ENCODE measurements around the gene MRTFB. TPM values are rescaled to one million over a fixed set of nuclear protein-coding genes. Genes with fewer than 3 reads are reported as not detected.

Gene MRTFB
- polyA plus RNA-seq, 3 donors, result 31.9 to 38.4 (median 35.7) TPM

GRCh38 chr16:14057878-14058382 lies 13.2 kb upstream of the MRTFB start:
- no peak for DNase-seq (ENCODE audit: extremely low read depth in 1 of 11, low read depth in 9 of 11, low spot score in 4 of 11)

- no peak for DNase-seq (ENCODE audit: extremely low read depth in 1 of 11, low read depth in 9 of 11, low spot score in 4 of 11)
Measured at GRCh38 chr16:14061732-14062259, 9.3 kb upstream of the MRTFB start.

DNA sequence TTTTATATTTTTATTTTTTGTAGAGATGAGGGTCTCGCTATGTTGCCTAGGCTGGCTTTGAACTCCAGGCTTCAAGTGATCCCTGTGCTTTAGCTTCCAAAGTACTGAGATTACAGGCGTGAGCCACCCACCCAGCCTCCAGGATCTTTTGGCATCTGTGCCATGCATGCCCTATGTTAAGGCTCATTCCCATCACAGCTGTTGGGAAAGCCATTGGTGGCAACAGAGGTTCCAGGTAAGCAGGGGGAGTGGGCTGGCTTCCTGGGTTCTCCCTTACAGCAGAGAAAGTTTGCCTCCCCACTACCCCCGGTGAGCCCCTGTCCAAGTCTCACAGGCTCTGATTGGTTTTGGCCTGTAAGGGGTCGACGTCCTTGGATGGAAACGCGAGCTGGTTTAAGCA lies 8.9 kb upstream of the MRTFB start:
- DNase-seq (ENCODE audit: extremely low read depth in 1 of 11, low read depth in 9 of 11, low spot score in 4 of 11), result no peak

GRCh38 chr16:14063618-14064581 lies 7.2 kb upstream of the MRTFB start:
- DNase-seq (ENCODE audit: extremely low read depth in 1 of 11, low read depth in 9 of 11, low spot score in 4 of 11), result no peak

- no peak for DNase-seq (ENCODE audit: extremely low read depth in 1 of 11, low read depth in 9 of 11, low spot score in 4 of 11)
Measured at GRCh38 chr16:14069818-14070217, 1.3 kb upstream of the MRTFB start.

- DNase-seq (ENCODE audit: extremely low read depth in 1 of 11, low read depth in 9 of 11, low spot score in 4 of 11), result no peak
Measured at GRCh38 chr16:14070555-14070876, 603 bp upstream of the MRTFB start.

- DNase-seq (ENCODE audit: extremely low read depth in 1 of 11, low read depth in 9 of 11, low spot score in 4 of 11), result peak in 2 of 11 donors; percentile 19 to 21
Measured at GRCh38 chr16:14071576-14072271, 605 bp downstream of the MRTFB start.

- no peak for DNase-seq (ENCODE audit: extremely low read depth in 1 of 11, low read depth in 9 of 11, low spot score in 4 of 11)
Measured at GRCh38 chr16:14072360-14072759, 1.2 kb downstream of the MRTFB start.

- DNase-seq (ENCODE audit: extremely low read depth in 1 of 11, low read depth in 9 of 11, low spot score in 4 of 11), result no peak
Measured at GRCh38 chr16:14074544-14074943, 3.4 kb downstream of the MRTFB start.

- DNase-seq (ENCODE audit: extremely low read depth in 1 of 11, low read depth in 9 of 11, low spot score in 4 of 11), result no peak
Measured at GRCh38 chr16:14077918-14078317, 6.8 kb downstream of the MRTFB start.

- DNase-seq (ENCODE audit: extremely low read depth in 1 of 11, low read depth in 9 of 11, low spot score in 4 of 11), result no peak
Measured at GRCh38 chr16:14086477-14086876, 15.4 kb downstream of the MRTFB start.

DNA sequence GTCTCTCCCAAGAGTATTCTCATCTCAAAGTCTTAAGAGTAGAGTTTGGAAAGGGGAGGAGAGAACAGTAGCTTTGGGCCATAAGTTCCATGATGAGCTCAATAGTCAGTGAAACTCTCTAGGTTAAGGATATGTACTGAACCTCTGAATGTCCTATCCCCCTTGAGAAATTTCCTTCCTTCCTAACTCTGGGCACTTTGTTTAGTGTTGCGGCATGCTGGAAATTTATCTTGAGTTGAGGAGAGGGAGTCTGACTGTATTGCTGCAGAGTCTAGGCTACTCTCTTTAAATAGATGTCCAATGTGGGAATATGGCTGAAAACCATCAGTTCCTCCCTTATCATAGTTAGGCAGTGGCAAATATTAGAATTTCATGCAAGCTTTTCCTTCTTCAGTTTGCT lies 16.1 kb downstream of the MRTFB start:
- no peak for DNase-seq (ENCODE audit: extremely low read depth in 1 of 11, low read depth in 9 of 11, low spot score in 4 of 11)

GRCh38 chr16:14087590-14088154 lies 16.6 kb downstream of the MRTFB start:
- no peak for DNase-seq (ENCODE audit: extremely low read depth in 1 of 11, low read depth in 9 of 11, low spot score in 4 of 11)

GRCh38 chr16:14088155-14088753 lies 17.1 kb downstream of the MRTFB start:
- DNase-seq (ENCODE audit: extremely low read depth in 1 of 11, low read depth in 9 of 11, low spot score in 4 of 11), result no peak

DNA sequence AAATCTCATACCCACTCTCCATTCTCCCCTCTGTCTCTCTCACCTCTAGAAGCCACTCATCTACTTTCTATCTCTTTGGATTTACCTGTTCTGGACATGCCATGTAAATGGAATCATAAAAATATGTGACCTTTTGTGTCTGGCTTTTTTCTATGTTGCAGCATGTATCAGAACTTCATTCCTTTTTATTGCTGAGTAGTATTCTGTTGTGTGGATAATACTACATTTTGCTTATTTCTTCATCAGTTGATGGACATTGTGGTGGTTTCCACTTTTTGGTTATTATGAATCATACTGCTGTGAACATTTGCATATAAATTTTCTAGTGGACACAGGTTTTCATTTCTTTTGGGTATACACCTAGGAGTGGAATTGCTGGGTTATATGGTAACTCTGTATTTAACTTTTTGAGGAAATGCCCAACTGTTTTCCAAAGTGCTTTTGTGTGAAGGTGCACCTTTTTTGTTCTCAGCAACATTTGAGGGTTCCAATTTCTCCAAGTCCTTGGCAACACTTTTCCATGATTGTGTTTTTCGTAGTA lies 18.2 kb downstream of the MRTFB start:
- no peak for DNase-seq (ENCODE audit: extremely low read depth in 1 of 11, low read depth in 9 of 11, low spot score in 4 of 11)

GRCh38 chr16:14092561-14092960 lies 21.4 kb downstream of the MRTFB start:
- no peak for DNase-seq (ENCODE audit: extremely low read depth in 1 of 11, low read depth in 9 of 11, low spot score in 4 of 11)

DNA sequence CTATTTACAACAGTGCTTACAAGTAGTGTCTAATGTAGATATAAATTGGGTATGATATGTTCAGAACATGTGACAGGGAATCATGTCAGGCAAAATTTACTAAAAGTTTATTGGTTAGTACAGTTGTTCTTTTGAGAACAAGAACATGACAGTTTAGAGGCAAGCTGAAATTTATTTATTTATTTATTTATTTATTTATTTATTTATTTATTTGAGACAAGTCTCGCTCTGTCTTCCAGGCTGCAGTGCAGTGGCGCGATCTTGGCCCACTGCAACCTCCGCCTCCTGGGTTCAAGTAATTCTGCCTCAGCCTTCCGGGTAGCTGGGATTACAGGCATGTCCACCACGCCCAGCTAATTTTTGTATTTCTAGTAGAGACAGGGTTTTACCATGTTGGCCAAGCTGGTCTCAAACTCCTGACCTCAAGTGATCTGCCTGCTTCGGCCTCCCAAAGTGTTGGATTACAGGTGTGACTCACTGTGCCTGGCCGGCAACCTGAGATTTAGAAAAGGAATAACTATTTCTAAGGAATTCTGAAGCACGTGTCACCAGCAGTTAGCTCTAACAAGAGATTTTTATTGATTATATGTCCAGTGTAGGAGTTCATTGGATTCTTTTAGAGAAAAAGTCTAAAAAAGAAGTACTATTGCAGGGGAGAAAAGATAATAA lies 24.9 kb downstream of the MRTFB start:
- DNase-seq (ENCODE audit: extremely low read depth in 1 of 11, low read depth in 9 of 11, low spot score in 4 of 11), result no peak

DNA sequence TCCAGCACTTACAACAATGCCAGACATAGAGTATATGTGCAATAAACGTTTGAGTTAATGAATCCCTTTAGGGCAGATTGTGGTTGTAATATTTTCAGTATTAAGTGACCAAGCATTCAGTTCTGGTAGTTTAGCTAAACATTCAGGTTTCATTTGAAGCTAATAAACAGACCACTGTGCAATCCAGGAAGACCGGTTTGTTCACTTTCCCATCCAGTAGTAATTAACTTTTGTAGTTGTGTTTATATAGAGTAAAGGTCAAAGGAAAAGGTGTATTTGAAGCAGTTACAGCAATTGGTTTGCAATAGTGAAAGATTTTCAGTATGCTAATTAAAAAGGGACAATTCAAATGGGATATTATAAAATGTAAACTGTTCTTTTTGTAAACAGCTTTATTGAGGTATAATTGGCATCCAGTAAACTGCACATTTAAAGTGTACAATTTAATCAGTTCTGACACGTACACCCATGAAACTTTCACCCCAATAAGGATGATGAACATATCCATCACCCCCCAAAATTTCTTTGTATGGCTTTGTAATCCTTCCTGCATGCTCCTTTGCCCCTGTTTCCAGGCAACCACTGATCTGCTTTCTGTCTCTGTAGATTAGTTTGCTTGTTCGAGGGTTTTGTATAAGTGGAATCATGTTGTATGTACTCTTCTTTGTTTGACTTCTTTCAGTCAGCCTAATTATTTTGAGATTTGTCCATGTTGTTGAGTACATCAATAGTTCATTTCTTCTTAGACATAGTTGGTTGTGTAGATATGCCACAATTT lies 26.3 kb downstream of the MRTFB start:
- peak; percentile 28 to 82 (median 55) for DNase-seq (ENCODE audit: extremely low read depth in 1 of 11, low read depth in 9 of 11, low spot score in 4 of 11)
